ENCODE data around the gene NECAB3. TPM values are rescaled to one million over a fixed set of nuclear protein-coding genes. Genes with fewer than 3 reads are reported as not detected.

The NECAB3 gene
- total and polyA plus RNA-seq, 2 of the 13 experiments (the other 11 are each of a cell fraction or from before 2014, with no cell fraction given): 61.5 to 65.5 TPM

- no peak for TF ChIP-seq RORA (CRISPR knock-in tag; IDR thresholded peaks at IDR 0.05)
- no peak for TF ChIP-seq CEBPZ (IDR thresholded peaks at IDR 0.05; ENCODE audit: low read length)
- TF ChIP-seq EED (CRISPR knock-in tag; IDR thresholded peaks at IDR 0.05): peak; percentile 98
- peak; percentile 91 for TF ChIP-seq HNRNPK (IDR thresholded peaks at IDR 0.05; ENCODE audit: low read depth, low read length, poor library complexity, severe bottlenecking)
- TF ChIP-seq FOXO4 (CRISPR knock-in tag; conservative IDR thresholded peaks at IDR 0.05): no peak
- TF ChIP-seq, protein P1, sequence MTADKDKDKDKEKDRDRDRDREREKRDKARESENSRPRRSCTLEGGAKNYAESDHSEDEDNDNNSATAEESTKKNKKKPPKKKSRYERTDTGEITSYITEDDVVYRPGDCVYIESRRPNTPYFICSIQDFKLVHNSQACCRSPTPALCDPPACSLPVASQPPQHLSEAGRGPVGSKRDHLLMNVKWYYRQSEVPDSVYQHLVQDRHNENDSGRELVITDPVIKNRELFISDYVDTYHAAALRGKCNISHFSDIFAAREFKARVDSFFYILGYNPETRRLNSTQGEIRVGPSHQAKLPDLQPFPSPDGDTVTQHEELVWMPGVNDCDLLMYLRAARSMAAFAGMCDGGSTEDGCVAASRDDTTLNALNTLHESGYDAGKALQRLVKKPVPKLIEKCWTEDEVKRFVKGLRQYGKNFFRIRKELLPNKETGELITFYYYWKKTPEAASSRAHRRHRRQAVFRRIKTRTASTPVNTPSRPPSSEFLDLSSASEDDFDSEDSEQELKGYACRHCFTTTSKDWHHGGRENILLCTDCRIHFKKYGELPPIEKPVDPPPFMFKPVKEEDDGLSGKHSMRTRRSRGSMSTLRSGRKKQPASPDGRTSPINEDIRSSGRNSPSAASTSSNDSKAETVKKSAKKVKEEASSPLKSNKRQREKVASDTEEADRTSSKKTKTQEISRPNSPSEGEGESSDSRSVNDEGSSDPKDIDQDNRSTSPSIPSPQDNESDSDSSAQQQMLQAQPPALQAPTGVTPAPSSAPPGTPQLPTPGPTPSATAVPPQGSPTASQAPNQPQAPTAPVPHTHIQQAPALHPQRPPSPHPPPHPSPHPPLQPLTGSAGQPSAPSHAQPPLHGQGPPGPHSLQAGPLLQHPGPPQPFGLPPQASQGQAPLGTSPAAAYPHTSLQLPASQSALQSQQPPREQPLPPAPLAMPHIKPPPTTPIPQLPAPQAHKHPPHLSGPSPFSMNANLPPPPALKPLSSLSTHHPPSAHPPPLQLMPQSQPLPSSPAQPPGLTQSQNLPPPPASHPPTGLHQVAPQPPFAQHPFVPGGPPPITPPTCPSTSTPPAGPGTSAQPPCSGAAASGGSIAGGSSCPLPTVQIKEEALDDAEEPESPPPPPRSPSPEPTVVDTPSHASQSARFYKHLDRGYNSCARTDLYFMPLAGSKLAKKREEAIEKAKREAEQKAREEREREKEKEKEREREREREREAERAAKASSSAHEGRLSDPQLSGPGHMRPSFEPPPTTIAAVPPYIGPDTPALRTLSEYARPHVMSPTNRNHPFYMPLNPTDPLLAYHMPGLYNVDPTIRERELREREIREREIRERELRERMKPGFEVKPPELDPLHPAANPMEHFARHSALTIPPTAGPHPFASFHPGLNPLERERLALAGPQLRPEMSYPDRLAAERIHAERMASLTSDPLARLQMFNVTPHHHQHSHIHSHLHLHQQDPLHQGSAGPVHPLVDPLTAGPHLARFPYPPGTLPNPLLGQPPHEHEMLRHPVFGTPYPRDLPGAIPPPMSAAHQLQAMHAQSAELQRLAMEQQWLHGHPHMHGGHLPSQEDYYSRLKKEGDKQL (CRISPR knock-in tag; IDR thresholded peaks at IDR 0.05; ENCODE audit: low read depth): no peak
- peak; percentile 46 for TF ChIP-seq SKI (IDR thresholded peaks at IDR 0.05; ENCODE audit: partially characterized antibody)
- TF ChIP-seq, protein P2, sequence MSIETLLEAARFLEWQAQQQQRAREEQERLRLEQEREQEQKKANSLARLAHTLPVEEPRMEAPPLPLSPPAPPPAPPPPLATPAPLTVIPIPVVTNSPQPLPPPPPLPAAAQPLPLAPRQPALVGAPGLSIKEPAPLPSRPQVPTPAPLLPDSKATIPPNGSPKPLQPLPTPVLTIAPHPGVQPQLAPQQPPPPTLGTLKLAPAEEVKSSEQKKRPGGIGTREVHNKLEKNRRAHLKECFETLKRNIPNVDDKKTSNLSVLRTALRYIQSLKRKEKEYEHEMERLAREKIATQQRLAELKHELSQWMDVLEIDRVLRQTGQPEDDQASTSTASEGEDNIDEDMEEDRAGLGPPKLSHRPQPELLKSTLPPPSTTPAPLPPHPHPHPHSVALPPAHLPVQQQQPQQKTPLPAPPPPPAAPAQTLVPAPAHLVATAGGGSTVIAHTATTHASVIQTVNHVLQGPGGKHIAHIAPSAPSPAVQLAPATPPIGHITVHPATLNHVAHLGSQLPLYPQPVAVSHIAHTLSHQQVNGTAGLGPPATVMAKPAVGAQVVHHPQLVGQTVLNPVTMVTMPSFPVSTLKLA (IDR thresholded peaks at IDR 0.05): no peak
- TF ChIP-seq, protein P3, sequence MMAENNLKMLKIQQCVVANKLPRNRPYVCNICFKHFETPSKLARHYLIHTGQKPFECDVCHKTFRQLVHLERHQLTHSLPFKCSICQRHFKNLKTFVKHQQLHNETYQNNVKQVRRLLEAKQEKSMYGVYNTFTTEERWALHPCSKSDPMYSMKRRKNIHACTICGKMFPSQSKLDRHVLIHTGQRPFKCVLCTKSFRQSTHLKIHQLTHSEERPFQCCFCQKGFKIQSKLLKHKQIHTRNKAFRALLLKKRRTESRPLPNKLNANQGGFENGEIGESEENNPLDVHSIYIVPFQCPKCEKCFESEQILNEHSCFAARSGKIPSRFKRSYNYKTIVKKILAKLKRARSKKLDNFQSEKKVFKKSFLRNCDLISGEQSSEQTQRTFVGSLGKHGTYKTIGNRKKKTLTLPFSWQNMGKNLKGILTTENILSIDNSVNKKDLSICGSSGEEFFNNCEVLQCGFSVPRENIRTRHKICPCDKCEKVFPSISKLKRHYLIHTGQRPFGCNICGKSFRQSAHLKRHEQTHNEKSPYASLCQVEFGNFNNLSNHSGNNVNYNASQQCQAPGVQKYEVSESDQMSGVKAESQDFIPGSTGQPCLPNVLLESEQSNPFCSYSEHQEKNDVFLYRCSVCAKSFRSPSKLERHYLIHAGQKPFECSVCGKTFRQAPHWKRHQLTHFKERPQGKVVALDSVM (CRISPR knock-in tag; IDR thresholded peaks at IDR 0.05): peak; percentile 62
- no peak for TF ChIP-seq PHB2 (IDR thresholded peaks at IDR 0.05; ENCODE audit: partially characterized antibody)
- no peak for TF ChIP-seq ZNF382 (CRISPR knock-in tag; IDR thresholded peaks at IDR 0.05; ENCODE audit: borderline replicate concordance)
- TF ChIP-seq ZFP41 (CRISPR knock-in tag; IDR thresholded peaks at IDR 0.05; ENCODE audit: borderline replicate concordance): no peak; the same call in 1 of the 2 replicates
These were observed 10.8 kb downstream of the NECAB3 start (continued) for GRCh38 chr20:33663161-33664084.
